Common myeloid progenitor, CD34-positive (primary cell): ENCODE measurements around the gene ALOX12.
"Not testable (repeated sequence)": the region's sequence is repeated elsewhere in the genome, so short reads cannot be mapped to it uniquely, and the experiment has no call there.

ENCODE experiments used
- CTCF ChIA-PET: fragments of 350-600 bp; sonication (Branson Sonifier 250); formaldehyde crosslinking; loops from one replicate; lab custom pipeline; 2021; ENCODE audit warnings: antibody characterized with exemption; lab: Charles Lee
- POLR2A ChIA-PET: fragments of 350-600 bp; sonication (Branson Sonifier 250); formaldehyde crosslinking; loops from one replicate; lab custom pipeline; 2021; ENCODE audit warnings: antibody characterized with exemption; lab: Charles Lee
- DNase-seq, 3 donors: peaks; one replicate each; pipeline versions ENCODE4 v3.0.0 to v3.0.0-alpha.2; 2013
- H3K27ac ChIP-seq, 2 experiments: 1 replicate in 1 of 2; 2 replicates in 1 of 2; pipeline ENCODE4 v1.7.0; 2013; ENCODE audit warnings: inconsistent platforms in 2 of 2, low read length in 2 of 2, mild to moderate bottlenecking in 2 of 2, low read depth in 1 of 2, moderate library complexity in 1 of 2; ENCODE audit not compliant: severe bottlenecking in 2 of 2, insufficient read depth in 1 of 2, poor library complexity in 1 of 2
- H3K27me3 ChIP-seq, 5 experiments: replicated peaks in 2 of 5; 1 replicate in 3 of 5; 2 replicates in 2 of 5; pipeline versions ENCODE4 v1.6.1 to v1.7.0; 2013; ENCODE audit warnings: low read length in 4 of 5, mild to moderate bottlenecking in 2 of 5, moderate library complexity in 2 of 5, inconsistent platforms in 1 of 5; ENCODE audit not compliant: insufficient read depth in 5 of 5, control insufficient read depth in 4 of 5
- H3K36me3 ChIP-seq, 4 experiments: 1 replicate in 2 of 4; 2 replicates in 2 of 4; pipeline versions ENCODE4 v1.6.1 to v1.7.0; 2013; ENCODE audit warnings: low read length in 3 of 4, control low read depth in 1 of 4, mild to moderate bottlenecking in 1 of 4; ENCODE audit not compliant: control insufficient read depth in 4 of 4, insufficient read depth in 4 of 4
- H3K4me1 ChIP-seq, 4 experiments: 1 replicate in 3 of 4; 2 replicates in 1 of 4; pipeline versions ENCODE4 v1.6.1 to v1.7.1; 2013; ENCODE audit warnings: low read length in 3 of 4, mild to moderate bottlenecking in 3 of 4, control low read depth in 1 of 4, inconsistent platforms in 1 of 4, moderate library complexity in 1 of 4; ENCODE audit not compliant: control insufficient read depth in 4 of 4, insufficient read depth in 4 of 4; ENCODE audit errors: control extremely low read depth in 1 of 4
- H3K4me3 ChIP-seq, 7 experiments: 1 replicate in 4 of 7; 2 replicates in 3 of 7; pipeline versions ENCODE4 v1.5.1 to v1.7.0; 2013; ENCODE audit warnings: mild to moderate bottlenecking in 7 of 7, low read length in 6 of 7, moderate library complexity in 6 of 7, inconsistent platforms in 2 of 7, low read depth in 2 of 7, control low read depth in 1 of 7; ENCODE audit not compliant: insufficient read depth in 4 of 7, control insufficient read depth in 1 of 7; ENCODE audit errors: extremely low read depth in 1 of 7
- H3K9me3 ChIP-seq, 5 experiments: 1 replicate in 4 of 5; 2 replicates in 1 of 5; pipeline versions ENCODE4 v1.6.1 to v1.7.1; 2013; ENCODE audit warnings: low read length in 4 of 5, mild to moderate bottlenecking in 2 of 5, inconsistent platforms in 1 of 5, low read depth in 1 of 5, moderate library complexity in 1 of 5; ENCODE audit not compliant: control insufficient read depth in 4 of 5, insufficient read depth in 2 of 5; ENCODE audit errors: control extremely low read depth in 1 of 5
- WGBS: methylation state at CpG from one replicate; pipeline ENCODE4 v1.1.5; 2013; ENCODE audit not compliant: insufficient coverage; 5-methylcytosine and 5-hydroxymethylcytosine counted together

The ALOX12 gene

GRCh38 chr17:6969323-6969726, 26.5 kb upstream of the ALOX12 start:
- ChIA-PET POLR2A (no interaction called here), CTCF (interaction anchor here (0.6 to 1.1 kb wide), 4 partner anchors 12 to 73 kb away, joined by 3 read pairs; no protein-coding TSS in a partner anchor)
- no peaks in the 10 kb centered on the region for H3K27me3 ChIP-seq
- H3K4me1 ChIP-seq, result no peaks in the 10 kb centered on the region
- no peak overlapping the region for H3K4me3 ChIP-seq
- H3K36me3 ChIP-seq, result no peaks in the 10 kb centered on the region
- peaks cover 0 to under 1% (median 0%) of the 10 kb centered on the region in 5 experiments for H3K9me3 ChIP-seq
- H3K27ac ChIP-seq, result peak overlapping the region in 1 of 2 experiments; percentile 10
- peak in 2 of 3 donors; percentile 5 to 22 for DNase-seq
- no CpG with 5 or more reads among the region's 4 CpGs for WGBS

GRCh38 chr17:6970992-6971391, 24.9 kb upstream of the ALOX12 start:
- no peak overlapping the region for H3K27ac ChIP-seq
- H3K4me3 ChIP-seq, result no peak overlapping the region
- ChIA-PET CTCF (no interaction called here), POLR2A (no interaction called here)
- no CpG with 5 or more reads among the region's 2 CpGs for WGBS
- H3K9me3 ChIP-seq, result peaks cover 0 to 4% (median 0%) of the 10 kb centered on the region in 5 experiments
- no peak for DNase-seq
- no peaks in the 10 kb centered on the region for H3K4me1 ChIP-seq
- H3K36me3 ChIP-seq, result no peaks in the 10 kb centered on the region
- H3K27me3 ChIP-seq, result no peaks in the 10 kb centered on the region

GRCh38 chr17:6979440-6979839, 16.4 kb upstream of the ALOX12 start:
- POLR2A ChIA-PET, H3K27ac ChIP-seq, H3K9me3 ChIP-seq, H3K27me3 ChIP-seq, DNase-seq, H3K36me3 ChIP-seq, CTCF ChIA-PET, H3K4me3 ChIP-seq: not testable (repeated sequence)
- 93% methylated on average over 4 of the region's 5 CpGs for WGBS
- H3K4me1 ChIP-seq, result peaks cover 6 to 19% (median 16%) of the 10 kb centered on the region in 4 experiments

GRCh38 chr17:6981426-6981825, 14.4 kb upstream of the ALOX12 start:
- CTCF ChIA-PET, result no interaction called here

GRCh38 chr17:6985266-6985665, 10.6 kb upstream of the ALOX12 start:
- H3K4me3 ChIP-seq, result no peak overlapping the region
- no peaks in the 10 kb centered on the region for H3K27me3 ChIP-seq
- POLR2A ChIA-PET, result no interaction called here
- H3K9me3 ChIP-seq, result peaks cover 0 to 5% (median 0%) of the 10 kb centered on the region in 5 experiments
- no CpG with 5 or more reads among the region's 4 CpGs for WGBS
- H3K4me1 ChIP-seq, result peaks cover 6 to 21% (median 16%) of the 10 kb centered on the region in 4 experiments
- CTCF ChIA-PET, result interaction anchor here (1.0 to 1.8 kb wide), 5 partner anchors 9 to 71 kb away, joined by 3 to 10 read pairs (median 4); no protein-coding TSS in a partner anchor
- no peaks in the 10 kb centered on the region for H3K36me3 ChIP-seq
- no peak overlapping the region for H3K27ac ChIP-seq
- no peak for DNase-seq

More at GRCh38 chr17:6981426-6981825, 14.4 kb upstream of the ALOX12 start:
- H3K27me3 ChIP-seq, result no peaks in the 10 kb centered on the region
- H3K4me3 ChIP-seq, result peak overlapping the region in 2 of 7 experiments; percentile 39 to 49
- peaks cover 6 to 19% (median 16%) of the 10 kb centered on the region in 4 experiments for H3K4me1 ChIP-seq
- 0% methylated on average over 1 of the region's 1 CpG for WGBS
- POLR2A ChIA-PET, result no interaction called here
- H3K9me3 ChIP-seq, result no peaks in the 10 kb centered on the region
- peak; percentile 36 to 77 (median 68) for DNase-seq
- H3K36me3 ChIP-seq, result no peaks in the 10 kb centered on the region
- H3K27ac ChIP-seq, result no peak overlapping the region

- no peak overlapping the region for H3K27ac ChIP-seq
- no peaks in the 10 kb centered on the region for H3K27me3 ChIP-seq
- H3K4me3 ChIP-seq, result no peak overlapping the region
- DNase-seq, result no peak
- no peaks in the 10 kb centered on the region for H3K36me3 ChIP-seq
- ChIA-PET CTCF (interaction anchor here (1.1 to 1.8 kb wide), 3 partner anchors 13 to 72 kb away, joined by 3 to 10 read pairs (median 3); no protein-coding TSS in a partner anchor), POLR2A (no interaction called here)
- peaks cover 0 to 5% (median 0%) of the 10 kb centered on the region in 5 experiments for H3K9me3 ChIP-seq
- H3K4me1 ChIP-seq, result peaks cover 4 to 11% (median 6%) of the 10 kb centered on the region in 4 experiments
- 44% methylated on average over 2 of the region's 3 CpGs for WGBS
Observed at GRCh38 chr17:6986676-6987075, 9.2 kb upstream of the ALOX12 start.

- Histone ChIP-seq H3K36me3 (peaks cover 0 to 2% (median 0%) of the 10 kb centered on the region in 4 experiments), H3K4me3 (no peak overlapping the region), H3K27ac (no peak overlapping the region), H3K9me3 (peaks cover 0 to 5% (median 0%) of the 10 kb centered on the region in 5 experiments), H3K27me3 (no peaks in the 10 kb centered on the region), H3K4me1 (peaks cover 1 to 16% (median 11%) of the 10 kb centered on the region in 4 experiments)
- DNase-seq, result no peak
- 100% methylated on average over 1 of the region's 2 CpGs for WGBS
- ChIA-PET CTCF (interaction anchor here (0.6 to 1.2 kb wide), 5 partner anchors 12 to 1094 kb away, joined by 3 to 8 read pairs (median 4); no protein-coding TSS in a partner anchor), POLR2A (interaction anchor here (0.7 kb wide), 1 partner anchor 147 kb away, joined by 3 read pairs; no protein-coding TSS in a partner anchor)
Observed at GRCh38 chr17:6989779-6990178, 6.1 kb upstream of the ALOX12 start.
